Measurements from ENCODE around the gene NPRL2.

NPRL2 gene

DNA sequence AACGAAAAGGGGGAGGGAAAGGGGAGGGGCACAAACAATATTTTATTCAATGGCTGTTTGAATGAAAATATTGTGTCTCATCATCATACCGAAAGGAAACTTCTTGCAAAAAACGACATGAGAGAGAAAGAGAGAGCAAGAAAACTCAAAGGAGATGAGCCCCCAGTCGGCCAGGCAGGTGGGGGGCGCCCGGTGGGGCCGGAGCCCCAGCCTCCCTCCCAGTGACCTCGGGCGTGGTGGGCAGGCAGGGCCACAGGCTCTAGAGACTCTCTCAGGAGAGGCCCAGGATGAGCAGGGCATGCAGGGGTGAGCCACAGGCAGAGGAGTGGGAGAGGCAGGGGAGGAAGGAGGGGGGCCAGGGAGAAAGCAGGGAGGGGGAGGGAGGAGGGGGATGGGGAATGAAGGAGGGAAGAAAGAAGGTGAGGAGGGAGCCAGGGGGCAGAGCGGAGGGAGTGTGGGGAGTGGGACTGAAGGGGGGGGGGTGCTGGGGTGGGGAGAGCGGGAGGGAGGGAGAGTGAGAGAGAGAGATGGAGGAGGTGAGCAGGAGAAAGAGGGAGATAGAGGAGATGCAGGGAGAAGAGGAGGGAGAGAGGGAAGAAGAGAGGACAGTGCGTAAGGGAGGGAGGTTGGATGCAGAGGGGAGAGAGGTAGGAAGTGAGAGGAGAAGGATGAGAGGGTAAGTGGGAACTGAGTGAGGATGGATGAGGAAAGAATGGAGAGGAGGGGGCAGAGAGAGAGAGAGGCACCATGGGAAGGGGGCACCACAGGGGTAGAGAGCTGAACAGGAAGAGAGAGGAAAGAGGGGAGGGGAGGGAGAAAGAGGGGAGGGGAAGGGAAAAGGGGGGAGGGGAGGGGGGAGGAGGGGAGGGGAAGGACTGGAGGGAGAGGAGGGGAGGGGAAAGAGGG lies 22.8 kb upstream of the NPRL2 start:
- no peak for DNase-seq

DNA sequence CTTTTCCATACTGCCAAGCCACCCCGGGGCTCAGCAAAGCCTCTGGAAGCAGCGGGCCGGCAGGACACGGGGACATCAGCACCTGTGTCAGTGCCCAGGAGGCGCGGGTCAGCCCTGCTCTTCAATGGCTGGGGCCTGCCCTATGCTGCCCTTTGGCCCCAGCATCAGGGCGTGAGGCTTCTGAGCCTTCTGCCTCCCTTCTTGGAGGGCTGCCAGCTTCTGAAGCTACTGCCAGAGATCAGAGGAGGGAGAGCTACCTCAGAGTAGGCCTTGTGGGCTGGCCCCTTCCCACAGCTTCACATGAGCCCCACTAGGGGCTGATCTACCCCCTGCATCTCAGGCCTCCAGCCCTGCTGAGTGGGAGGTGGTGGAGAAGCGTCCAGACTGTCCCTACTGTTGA lies 21.8 kb upstream of the NPRL2 start:
- DNase-seq: no peak

DNA sequence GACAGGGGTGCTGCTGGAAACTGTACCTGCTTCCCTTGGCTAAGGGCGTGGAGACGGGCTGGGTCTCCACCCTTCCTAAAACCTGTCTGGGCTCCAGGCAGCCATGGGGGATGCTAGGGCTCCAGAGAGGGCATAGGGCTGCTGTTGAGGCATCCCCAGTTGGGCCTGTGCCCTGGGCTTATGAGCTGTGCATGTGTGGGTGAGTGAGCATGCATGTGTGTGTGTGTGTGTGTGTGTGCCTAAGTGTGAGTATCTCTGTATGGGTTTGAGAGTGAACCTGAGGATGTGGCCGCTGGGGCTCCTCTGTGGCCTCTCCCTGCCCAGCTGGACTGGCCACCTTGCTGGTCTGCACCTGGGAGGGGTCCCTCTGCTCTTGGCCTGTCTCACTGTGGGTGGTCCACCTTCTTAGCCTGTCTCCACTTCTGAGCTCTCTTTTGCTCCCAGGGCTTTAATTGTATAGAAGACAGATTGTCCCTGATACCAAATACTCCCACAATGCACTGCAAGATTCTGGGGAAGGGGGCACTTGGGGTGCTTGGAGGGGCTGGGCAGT lies 20.6 kb upstream of the NPRL2 start:
- DNase-seq: no peak

DNA sequence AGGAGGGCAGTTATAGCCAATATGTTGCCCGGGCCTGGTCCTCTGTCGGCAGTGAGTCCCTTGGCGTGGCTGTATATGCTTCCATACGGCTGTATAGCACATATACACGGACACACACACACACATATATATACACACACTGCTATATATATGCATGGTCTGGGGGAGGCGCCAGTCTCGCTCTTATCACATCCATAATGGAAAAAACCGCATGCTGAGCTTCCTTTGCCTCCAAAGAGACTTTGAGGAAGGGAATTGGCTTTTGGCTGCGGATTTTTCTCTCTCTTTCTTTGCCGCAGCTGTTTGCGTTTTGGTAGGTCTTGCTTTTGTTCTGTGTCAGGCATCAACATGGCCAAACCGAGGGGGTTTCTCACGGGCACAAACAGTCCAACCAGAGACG lies 20.0 kb upstream of the NPRL2 start:
- DNase-seq: no peak

DNA sequence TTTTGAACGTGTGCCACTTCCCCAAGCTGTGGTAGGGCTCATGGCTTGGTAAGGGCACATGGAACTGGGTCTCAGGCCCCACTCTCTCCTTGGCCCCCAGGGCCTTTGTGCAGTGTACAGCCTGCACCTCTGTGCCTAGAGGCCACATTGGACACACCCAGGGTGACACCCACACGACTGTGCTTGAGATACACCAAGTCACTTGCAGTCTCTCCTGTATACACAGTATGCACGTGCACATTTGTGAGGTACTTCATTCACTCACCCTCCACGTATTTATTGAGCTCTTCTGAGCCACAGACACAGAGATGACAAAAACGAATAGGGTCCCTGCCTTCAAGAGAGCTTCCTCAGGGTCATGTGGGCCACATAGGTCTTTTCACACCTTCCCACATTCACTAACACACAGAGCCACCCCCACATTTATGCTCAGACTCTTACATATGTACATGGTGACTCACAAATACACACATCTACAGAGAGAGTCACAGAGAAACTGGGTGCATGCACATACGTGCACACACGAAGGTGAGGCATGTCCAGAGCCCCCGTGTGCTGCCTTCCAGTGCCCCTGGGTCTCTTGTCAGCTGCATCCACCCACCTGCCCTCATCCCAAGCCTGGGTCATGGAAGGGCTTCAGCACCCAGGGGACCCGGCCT lies 18.6 kb upstream of the NPRL2 start:
- no peak for DNase-seq

DNA sequence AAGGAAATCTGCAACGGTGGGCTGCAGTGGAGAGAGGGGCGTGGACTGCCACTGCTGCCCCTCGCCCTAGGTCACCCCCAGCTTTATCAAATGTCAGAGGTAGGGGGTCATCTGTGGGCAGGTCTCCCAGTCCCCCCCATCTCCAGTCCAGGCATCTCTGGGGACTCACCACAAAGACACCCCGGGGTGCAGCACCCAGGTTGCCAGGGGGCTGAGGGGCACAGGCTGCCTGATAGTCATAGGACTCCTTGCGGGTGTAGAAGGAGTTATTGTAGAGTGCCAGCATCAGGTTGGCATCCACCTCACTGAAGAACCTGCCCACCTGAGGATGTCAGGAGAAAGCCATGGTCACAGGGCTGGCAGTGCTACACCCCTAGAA lies 15.3 kb upstream of the NPRL2 start:
- DNase-seq: no peak

DNA sequence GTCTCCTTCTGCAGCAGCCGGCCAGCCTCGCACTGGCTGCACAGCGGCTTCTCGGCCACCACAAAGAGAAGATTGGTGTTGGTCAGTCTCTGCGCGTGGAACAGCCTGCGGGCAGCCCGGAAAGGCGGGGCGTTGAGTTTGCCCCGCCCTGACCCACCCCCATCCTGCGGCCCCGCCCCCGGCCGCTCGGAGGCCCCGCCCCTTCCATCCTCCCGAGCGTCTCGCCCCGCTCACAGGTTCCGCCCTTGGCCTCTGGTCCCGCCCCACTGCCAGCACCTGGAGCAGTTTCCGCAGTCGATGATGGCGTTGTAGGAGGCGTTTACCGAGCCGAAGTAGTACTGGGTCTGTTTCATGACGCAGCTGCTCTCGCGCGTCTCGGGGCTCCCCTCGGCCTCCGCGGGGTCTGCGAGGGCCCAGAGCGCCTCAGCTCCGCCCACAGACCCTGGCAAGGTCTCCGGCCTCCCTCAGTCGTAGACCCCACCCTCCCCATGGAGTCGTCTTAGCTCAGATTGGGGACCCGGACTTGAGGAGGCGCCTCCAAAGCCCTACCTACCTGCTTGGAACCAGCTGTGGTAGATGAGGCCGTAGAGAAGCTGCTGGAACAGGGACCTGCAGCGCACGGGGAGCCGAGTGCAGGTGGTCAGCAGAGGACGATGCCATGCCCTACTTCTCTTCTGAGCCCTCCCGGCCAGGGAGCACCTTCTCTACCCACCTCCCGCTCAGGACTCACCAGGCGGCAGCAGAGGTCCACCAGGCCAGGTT lies 14.7 kb upstream of the NPRL2 start:
- DNase-seq: peak; percentile 95

DNA sequence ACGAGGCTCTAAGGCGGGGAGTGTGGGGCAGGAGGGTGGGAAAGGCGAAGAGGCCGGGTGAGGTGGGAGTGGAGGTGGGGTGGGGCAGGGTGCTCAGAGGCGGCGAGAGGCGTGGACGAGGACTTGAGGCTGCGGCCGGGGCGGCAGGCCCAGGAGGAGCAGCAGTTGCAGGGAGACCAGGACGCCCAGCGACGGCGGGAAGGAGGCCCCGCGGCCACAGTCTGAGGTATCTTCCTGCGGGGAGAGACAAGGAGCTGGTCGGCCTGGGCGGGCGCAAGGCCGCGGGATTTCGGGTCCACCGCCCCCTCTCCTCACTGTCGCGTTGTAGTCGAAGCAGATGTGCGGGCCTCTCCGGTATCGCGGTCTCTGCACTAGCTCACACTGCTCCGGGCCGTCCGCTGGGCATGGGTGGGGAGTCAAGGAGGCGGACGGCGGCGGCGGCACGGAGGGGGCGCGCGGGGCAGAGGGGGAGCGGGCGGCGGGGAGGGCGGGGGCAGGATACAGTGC lies 14.1 kb upstream of the NPRL2 start:
- DNase-seq: no peak

DNA sequence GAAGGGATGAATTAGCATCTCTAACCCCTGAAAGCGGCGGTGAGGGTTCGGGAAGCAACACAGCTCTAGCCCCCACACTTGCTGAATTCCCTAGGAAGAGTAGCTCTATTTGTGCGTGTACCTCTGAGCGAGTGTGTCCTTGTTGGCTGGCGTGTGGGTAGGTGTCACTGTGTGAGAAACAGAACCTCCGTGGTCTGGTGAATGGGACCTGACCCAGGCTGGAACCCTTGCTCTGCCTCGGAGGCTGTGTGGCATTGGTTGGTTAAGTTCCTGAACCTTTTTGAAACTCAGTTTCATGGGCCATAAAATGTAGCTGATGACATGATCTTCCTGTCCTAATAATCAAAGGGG lies 9.2 kb upstream of the NPRL2 start:
- no peak for DNase-seq

DNA sequence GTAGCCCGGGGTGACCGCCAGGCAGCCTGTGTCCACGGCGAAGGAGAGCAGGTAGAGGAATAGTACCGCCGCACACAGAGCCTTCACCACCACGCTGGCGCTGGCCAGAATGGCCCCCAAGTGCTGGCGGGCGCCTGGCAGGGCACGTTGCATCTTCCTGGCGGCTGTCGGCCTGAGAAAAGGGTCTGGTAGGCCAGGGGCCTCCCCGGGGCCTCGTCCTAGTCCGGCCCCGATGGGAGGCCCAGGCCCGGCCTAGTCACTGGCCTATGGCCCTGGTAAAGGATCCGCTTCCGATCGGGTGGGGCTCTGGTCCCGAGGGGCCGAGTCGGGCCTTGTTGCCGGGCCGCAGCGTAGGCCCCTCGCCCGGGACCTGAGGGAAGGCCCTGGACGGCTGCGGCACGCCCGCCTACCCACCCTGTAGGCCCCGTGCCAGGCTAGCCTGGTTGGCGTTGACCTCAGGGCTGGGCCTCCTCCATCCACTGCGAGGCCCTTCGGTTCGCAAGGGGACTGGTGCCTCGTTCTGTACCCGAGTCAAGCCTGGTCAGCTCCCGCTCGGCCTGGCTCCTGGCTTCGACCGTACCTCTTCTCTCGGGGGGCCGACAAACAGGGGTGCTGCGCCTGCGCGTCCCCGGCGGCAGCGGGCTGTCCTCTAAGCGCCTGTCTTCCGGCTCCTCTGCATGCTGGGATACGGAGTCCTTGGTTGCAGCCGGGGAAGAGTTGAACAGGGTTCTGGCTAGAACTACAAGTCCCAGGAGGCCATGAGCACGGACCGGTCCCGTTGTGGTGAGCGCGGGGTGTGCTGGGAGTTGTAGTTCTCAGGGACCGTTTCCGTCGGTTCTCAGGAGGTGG lies 8.6 kb upstream of the NPRL2 start, which contains the start of gene TMEM115:
Gene TMEM115 (minus strand): TSS at position 611 of the 849 bp plus-strand sequence. CDS start 458 bp downstream, at position 153.
- DNase-seq: peak; percentile 99

DNA sequence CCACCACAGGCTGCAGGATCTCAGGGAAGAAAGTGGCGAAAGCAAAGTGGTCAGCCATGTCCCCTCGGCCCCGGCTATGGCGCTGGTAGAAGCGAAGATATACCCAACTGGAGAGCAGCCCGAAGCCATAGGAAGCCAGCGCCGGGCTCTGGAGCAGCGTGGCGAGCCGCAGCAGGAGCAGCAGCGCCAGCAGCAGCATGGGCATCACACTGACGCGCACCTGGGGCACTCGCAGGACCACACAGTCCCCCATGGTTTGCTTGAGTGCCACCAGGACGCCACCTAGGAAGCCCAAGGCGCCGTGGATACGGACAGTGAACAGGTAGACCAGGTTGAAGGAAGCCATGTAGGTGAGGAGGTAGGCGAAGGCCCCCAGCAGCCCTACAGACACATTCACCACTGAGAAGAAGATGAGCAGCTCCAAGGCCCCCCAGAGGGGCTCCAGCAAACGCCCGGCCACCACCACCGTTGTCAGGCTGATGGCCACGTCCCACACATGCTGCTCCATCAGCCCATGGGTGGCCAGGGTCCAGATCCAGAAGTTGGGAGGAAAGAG lies 7.9 kb upstream of the NPRL2 start:
- DNase-seq: no peak

DNA sequence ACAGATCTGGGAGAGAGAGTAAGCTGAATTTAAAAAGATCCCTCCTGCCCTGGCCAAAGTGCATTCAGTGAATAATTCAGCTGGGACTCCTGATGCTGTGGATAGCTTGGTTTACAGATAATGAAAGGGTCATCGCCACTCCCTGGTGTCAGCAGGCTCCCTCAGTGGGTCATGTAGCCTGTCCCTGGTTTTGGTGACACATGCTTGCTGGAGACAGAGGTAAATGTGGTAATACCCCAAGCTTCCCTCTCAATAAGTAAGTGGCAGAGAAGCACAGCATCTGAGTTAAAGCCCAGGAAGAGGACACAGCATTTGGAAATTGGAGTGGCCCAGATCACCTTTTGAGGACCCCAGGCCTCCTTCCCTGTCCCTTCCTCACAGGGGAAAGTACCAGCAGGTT lies 6.9 kb upstream of the NPRL2 start:
- no peak for DNase-seq

DNA sequence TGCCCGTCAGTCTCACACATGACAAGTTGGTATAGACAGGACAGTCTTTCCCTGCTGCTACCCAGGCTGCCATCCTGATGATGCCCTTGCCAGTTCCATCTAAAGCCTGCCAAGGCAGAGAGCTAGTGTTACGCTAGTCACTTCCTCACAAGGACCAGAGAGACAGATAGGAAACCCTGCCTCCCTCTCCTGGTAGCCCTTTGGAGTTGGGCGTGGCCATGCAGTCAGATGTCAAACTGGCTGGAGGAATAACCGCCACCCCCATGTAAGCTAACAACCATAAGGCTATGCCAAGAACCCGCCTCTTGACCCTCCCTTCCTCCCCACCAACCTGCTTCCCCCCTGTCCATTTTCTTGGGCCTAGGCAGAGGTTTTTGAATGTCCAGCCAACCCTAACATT lies 6.0 kb upstream of the NPRL2 start:
- no peak for DNase-seq

DNA sequence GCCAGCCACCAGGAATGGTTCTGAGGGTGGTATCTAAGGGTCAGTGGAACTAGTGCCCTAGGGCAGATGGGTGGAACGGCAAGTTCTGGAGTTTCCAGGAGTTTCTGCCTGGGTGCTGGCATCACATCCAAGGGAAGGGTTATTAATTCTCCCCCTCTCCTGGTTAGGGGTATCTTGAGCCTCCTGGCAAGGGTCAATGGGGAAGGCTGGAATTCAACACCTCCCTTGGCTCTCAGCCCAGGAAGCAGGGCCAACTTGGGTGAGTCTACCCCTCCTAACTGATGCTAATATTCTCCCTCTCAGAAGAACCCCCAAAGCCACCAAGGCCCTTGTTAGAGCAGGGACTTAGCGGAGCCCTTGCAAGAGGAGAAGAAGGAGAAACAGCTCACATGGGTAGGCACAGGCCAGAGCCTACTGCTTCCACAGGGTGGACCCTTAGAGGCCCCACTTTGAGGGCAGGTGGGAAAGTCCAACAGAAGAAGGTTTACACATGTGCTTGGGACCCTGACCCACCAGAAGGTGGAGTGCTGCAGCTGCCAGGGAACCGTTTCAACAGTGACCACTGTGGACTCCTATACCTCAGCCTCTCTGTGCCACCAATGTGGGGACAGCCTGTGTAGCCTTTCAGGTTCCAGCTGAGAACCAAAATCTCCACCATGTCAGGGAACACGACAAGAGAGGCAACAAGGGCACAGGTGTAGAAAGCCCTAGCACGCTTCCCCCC lies 5.4 kb upstream of the NPRL2 start:
- no peak for DNase-seq

DNA sequence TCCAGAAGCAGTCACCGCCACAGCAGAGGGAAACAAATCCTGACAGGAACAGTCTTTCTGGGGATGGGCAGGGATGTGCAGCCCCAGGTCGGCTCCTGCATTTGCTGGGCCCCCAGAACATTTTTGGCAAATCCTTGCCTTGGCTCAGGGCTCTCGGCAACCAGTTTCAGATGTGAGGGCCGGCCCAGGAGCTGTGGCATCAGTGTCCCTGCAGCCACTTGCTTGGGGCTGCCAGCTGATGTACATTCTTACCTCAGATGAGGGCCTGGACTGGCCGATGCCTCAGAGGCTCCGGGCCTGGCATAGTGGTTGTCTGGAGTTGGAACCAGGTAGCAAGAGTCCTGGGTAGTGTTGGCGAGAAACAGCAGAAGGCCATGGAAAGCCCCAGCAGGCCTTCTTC lies 4.3 kb upstream of the NPRL2 start:
- no peak for DNase-seq

DNA sequence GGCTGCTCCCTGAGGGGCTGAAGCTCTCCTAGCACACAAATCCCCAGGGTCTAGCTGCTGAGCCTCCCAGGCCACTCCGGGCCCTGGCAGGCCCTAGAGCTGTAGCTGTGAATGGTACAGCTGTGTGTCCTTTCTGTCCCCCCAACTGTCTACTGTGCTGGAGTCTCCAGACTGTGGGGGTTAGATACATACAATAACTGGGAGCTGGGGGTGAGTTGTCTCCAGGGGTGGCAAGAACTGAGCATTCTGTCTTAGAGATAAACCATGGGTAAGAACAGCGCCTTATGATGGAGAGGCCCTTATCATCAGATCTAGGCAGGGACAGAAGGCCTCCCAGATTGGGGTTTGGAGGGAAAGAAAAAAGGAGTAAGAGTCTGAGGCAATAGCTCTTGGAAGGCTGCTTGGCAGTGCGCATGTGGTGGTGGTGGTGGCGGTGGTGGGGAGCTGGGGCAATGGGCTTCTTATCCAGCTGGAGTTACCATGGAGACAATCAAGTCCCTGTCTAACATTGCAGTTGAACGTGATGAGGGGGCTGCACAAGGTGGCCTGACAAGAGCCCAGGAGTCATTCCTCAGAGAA lies 3.7 kb upstream of the NPRL2 start:
- no peak for DNase-seq

DNA sequence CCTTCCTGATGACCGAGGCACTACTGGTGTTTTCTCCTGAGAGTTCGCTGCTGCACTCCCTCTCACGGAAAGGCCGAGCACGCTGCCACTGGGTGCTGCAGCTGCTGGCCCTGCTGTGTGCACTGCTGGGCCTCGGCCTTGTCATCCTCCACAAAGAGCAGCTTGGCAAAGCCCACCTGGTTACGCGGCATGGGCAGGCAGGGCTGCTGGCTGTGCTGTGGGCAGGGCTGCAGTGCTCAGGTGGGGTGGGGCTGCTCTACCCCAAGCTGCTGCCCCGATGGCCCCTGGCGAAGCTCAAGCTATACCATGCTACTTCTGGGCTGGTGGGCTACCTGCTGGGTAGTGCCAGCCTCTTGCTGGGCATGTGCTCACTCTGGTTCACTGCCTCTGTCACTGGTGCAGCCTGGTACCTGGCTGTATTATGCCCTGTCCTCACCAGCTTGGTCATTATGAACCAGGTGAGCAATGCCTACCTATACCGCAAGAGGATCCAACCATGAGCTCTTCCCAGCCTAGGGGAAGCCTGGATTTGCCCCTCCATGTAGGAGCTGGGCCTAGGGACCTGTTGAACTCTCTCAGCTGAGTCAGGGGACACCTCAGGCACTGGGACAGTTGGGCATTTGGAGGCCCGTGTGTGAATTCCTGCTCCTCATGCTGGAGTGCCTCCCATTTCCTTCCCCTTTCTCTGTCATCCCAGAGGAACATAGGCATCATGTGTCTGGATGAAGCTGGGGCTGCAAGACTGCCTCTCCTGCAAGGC lies 2.9 kb upstream of the NPRL2 start:
- no peak for DNase-seq

DNA sequence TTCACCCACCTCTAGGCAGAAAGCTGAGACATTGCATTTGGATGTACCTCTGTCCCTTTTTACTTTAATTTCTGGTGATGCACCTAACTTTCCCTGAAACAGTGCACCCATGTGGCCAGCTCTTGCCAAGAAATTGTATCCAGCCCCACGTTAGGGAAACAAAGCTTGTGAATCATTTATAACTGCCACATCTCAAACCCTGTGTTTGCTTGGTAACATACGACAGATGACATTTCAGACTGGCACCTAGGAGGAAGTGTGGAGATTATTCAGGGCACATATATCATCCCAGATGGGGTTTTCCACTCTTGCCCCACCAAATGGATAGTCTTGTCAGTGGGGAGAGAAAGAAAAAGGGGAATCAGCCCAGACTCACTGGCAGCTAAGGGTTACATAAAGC lies 2.2 kb upstream of the NPRL2 start:
- no peak for DNase-seq

DNA sequence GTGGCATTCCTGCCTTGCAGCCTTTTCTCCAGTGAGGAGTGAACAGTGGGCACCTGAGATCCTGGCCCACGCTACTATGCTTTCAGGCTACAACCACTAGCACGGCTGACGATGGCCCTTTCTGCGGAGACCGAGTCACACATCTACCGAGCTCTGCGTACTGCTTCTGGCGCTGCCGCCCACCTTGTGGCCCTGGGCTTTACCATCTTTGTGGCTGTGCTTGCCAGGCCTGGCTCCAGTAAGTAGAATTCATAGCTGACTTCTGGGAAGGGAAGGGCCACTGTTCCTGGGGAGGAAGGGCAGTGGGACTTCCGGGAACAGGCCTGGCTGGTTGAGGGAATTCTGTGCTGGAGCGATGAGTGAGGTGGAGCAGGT lies 735 bp upstream of the NPRL2 start:
- DNase-seq: no peak

DNA sequence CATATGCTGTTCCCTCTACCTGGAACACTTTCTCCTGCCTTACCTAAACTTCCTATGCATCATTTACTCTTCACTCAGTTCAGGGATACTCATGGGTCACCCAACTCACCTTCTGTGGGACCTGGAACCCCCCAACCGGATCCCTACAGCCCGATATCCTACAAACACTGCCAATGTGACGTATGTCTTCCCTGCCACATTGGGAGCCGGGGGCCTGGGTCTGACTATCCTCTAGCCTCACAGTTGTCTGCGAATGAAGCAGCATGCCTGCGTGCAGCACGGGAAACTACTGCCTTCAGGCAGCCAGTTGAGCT lies 405 bp downstream of the NPRL2 start:
- no peak for DNase-seq
